GM12874 (cell line): ENCODE data around the gene CEP192.

Source experiments
- TF ChIP-seq, protein P1 (sequence below): IDR thresholded peaks from 2 replicates; pipeline ENCODE4 v1.5.1; 2011; ENCODE audit warnings: low read depth, mild to moderate bottlenecking, control low read depth, low read length, moderate library complexity; ENCODE audit not compliant: insufficient read depth

CEP192 gene

DNA sequence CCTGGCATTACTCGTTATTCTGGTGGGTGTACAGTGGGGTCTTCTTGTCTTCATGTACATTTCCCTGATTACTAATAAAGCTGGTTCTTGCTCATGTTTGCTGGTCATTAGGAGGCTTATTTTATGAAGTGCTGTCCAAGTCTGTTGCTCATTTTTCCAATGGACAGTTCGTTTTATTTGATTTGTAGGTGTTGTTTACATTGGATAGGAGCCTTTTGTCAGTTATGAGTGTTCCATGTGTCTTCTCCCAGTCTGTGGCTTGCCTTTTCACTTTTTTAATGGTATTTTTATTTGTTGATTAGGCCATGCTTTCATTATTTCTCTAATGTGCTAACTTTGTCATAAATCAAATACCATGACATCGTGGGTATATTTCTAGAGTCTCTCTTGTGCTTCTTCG, 51.9 kb downstream of the CEP192 start:
- TF ChIP-seq, protein P1, sequence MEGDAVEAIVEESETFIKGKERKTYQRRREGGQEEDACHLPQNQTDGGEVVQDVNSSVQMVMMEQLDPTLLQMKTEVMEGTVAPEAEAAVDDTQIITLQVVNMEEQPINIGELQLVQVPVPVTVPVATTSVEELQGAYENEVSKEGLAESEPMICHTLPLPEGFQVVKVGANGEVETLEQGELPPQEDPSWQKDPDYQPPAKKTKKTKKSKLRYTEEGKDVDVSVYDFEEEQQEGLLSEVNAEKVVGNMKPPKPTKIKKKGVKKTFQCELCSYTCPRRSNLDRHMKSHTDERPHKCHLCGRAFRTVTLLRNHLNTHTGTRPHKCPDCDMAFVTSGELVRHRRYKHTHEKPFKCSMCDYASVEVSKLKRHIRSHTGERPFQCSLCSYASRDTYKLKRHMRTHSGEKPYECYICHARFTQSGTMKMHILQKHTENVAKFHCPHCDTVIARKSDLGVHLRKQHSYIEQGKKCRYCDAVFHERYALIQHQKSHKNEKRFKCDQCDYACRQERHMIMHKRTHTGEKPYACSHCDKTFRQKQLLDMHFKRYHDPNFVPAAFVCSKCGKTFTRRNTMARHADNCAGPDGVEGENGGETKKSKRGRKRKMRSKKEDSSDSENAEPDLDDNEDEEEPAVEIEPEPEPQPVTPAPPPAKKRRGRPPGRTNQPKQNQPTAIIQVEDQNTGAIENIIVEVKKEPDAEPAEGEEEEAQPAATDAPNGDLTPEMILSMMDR: no peak

DNA sequence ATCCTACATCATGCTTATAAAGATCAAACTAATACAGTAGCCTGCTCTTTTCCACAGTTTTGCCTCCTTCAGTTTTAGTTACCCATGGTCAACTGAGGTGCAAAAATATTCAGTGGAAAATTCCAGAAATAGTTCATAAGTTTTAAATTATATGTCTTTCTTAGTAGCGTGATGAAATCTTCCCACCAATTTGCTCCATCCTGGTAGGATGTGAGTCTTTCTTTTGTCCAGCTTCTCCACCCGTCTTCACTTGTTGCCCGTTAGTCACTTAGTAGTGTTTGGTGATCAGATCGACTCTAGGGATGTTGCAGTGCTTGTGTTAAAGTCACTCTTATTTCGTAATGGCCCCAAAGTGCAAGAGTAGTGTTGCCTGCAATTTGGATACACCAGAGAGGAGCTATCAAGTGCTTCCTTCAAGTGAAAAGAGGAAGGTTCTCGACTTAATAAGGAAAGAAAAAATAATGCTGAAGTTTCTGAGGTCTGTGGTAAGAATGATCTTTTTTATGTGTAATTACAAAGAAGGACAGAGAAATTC, 57.0 kb downstream of the CEP192 start:
- TF ChIP-seq, protein P1: no peak

DNA sequence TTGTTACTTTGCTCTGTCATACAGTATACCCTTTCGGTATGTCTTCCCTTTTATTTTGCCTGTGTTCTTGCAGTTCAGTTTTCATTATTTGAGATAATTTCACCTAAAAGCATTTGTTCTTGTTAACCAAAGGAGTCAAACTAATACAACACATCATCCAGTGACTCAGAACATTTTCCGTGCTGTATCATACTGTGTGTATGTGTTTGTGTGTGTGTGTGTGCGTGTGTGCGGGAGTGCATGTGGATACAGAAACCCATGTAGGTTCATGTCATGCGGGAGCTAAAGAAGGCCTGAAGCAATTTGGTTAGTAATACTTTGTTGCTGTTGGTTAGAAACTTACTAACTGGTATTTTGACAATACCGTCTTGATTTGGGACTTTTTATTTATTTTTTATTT, 60.0 kb downstream of the CEP192 start:
- TF ChIP-seq, protein P1: no peak

DNA sequence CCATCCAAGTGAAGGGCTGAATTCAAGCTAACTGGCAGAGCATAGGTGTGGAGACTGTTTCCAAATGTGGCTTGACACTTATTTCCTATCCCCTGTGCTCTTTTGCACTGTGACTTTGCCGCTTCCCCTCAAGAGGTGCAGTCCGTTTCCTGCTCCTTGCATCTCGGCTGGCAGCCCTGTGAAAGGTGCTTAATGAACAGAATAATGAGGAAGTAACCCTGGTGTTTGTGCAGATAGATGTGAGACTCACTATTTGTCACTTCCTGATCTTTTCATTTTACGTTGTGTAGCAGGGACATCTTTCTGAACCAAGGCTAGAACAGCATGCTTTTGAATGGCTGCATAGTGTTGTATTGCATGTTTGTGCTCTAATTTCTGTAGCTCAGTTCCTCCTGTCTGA, 60.8 kb downstream of the CEP192 start:
- TF ChIP-seq, protein P1: no peak

- TF ChIP-seq, protein P1: no peak
Measured at GRCh38 chr18:13054336-13054735, 63.2 kb downstream of the CEP192 start.

- TF ChIP-seq, protein P1: no peak
Measured at GRCh38 chr18:13061630-13062189, 70.5 kb downstream of the CEP192 start.

DNA sequence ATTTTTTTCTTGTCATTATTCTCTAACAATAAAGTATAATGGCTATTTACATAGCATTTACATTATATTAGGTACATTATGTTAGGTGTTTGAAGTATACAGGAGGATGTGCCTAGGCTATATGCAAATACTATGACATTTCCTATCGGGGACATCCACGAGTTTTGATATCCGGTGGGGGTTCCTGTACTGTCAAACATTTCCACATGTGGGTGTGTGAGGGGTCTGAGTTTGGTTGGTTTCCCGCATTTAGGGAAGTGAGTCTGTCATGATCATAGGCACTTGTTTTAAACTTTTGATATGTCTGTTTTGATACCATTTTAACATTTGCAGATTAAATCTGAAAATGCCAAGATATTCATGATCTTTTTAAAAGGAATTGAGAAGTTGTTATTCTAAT, 76.0 kb downstream of the CEP192 start:
- TF ChIP-seq, protein P1: no peak
